ENCODE measurements around the gene BMF.
"Not testable (repeated sequence)": the region's sequence is repeated elsewhere in the genome, so short reads cannot be mapped to it uniquely, and the experiment has no call there.

Gene BMF

GRCh38 chr15:40125950-40126349 lies 17.3 kb upstream of the BMF start:
- DNase-seq: no peak

DNA sequence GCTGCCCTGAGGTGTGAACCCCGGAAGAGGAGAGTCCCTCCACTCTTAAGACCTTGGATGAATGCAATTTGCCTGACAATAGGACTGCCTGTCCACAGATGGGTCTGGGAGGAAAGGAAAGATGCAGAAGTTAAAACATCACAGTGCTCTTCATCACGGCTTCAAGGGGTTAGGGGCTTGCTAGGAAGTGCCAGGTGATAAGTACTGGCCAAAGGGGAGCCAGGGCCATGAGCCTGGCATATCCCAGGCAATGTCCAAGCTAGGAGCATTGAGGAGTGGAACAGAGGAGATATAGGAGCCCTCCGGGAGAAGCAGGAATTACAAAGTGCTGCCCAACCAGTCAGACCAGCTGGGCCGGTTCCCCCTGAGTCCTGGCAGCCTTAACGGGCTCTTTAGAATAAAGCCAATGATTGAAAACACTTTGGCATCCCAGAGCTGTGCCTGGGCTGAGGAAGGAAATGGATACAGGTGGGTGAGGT lies 16.2 kb upstream of the BMF start:
- not testable (repeated sequence) for DNase-seq

DNA sequence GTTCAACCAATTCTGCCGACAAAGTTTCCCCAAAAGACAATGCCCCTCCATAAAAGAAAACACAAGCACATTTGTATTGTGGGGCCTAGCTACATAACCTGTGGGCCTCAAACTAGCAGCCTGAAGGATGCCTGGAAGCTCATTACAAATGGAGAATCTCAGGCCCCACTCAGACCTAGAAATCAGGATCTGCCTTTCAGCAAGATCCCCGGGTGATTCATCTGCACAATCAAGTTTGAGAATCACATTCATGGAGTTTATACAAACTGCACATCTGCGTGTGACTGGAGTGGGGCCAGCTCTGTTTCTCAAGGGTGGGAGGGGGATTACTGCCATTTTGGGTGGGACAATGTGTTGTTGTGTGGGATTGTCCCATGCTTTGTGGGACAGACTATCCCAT lies 15.7 kb upstream of the BMF start:
- DNase-seq: not testable (repeated sequence)

DNA sequence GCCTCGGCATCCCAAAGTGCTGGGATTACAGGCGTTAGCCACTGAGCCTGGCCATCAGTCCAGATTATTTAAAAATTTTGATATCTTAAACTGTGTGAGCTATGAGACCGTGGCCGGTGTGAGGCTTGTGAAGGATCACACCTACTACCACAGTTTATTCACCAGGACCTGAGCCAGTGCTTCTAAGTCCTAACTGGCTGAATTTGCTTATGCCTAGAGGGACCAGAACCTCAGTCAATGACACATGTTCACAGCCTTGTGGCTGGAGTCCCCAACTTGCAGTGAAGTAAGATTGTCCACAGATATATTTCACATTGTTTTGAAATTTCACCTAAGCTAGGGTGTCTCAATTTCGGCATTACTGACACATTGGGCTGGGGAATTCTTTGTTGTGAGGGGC lies 15.2 kb upstream of the BMF start:
- DNase-seq: not testable (repeated sequence)

DNA sequence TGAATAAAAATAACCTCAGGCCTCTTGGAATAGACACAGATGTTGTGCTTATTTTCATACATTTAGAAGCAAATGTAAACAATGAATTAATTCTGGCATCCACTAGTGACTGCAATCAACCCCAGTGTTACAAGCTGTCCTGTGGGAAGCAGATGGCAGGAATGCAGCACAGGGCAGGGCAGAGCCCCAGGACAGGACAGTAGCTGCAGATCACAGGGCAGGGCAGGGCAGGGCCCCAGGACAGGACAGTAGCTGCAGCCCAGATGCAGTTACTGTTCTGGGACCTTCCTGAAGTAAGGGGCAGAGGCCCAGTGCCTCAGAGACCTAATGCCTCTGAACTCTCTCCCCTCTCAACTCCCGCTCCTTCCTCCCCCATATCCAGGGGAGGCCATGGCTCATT lies 14.3 kb upstream of the BMF start:
- DNase-seq: not testable (repeated sequence)

GRCh38 chr15:40121911-40122638 lies 13.4 kb upstream of the BMF start:
- DNase-seq: no peak

- no peak for DNase-seq
These were observed 9.8 kb upstream of the BMF start for GRCh38 chr15:40118473-40118872.

- no peak for DNase-seq
These were observed 7.0 kb upstream of the BMF start for GRCh38 chr15:40115670-40116093.

DNA sequence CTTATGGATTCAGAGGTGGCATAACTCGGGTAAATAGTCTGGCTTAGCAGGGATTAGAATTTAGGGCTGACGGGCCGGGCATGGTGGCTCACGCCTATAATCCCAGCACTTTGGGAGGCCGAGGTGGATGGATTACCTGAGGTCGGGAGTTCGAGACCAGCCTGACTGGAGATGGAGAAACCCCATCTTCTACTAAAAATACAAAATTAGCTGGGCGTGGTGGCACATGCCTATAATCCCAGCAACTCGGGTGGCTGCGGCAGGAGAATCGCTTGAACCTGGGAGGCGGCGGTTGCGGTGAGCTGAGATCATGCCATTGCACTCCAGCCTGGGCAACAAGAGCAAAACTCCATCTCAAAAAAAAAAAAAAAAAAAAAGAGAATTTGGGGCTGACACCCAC lies 6.4 kb upstream of the BMF start:
- not testable (repeated sequence) for DNase-seq

DNA sequence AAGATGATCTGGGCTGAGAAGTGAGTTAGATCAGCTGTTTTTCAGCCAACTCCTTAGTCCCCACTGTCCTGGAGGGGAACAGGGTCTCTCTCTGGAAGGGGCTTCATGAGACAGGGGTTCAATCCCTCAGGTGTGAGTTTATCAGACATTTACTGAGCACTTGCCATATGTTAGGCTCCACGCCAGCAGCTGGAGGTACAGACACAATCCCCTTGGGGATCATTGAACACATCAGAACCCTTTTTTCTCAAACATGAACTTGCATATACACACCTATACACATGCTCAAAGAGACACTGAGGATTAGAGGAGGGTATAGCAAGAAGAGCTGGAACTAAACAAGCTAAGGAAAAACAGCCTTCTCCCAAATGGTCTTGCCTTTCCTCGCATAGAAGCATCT lies 5.5 kb upstream of the BMF start:
- DNase-seq: peak; percentile 87

DNA sequence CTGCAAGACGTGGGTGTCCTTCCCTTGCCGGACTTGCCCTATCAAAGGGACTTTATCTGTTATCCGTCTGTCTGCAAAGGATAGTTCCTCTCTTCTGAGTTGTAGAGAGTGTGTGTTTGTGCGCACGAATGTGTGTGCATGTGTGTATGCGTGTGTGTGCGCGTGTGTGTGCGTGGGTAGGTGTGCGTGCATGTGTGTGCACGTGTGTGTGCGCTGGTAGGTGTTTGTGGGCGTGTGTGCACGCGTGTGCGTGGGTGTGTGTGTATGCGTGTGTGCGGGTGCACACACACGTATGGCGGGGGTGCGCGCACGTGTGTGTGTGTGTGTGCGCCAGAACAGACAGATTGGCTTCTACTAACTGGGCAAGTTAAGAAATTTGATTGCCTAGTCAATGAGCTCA lies 4.1 kb upstream of the BMF start:
- no peak for DNase-seq

- DNase-seq: no peak
These were observed 3.2 kb upstream of the BMF start for GRCh38 chr15:40111888-40112287.

DNA sequence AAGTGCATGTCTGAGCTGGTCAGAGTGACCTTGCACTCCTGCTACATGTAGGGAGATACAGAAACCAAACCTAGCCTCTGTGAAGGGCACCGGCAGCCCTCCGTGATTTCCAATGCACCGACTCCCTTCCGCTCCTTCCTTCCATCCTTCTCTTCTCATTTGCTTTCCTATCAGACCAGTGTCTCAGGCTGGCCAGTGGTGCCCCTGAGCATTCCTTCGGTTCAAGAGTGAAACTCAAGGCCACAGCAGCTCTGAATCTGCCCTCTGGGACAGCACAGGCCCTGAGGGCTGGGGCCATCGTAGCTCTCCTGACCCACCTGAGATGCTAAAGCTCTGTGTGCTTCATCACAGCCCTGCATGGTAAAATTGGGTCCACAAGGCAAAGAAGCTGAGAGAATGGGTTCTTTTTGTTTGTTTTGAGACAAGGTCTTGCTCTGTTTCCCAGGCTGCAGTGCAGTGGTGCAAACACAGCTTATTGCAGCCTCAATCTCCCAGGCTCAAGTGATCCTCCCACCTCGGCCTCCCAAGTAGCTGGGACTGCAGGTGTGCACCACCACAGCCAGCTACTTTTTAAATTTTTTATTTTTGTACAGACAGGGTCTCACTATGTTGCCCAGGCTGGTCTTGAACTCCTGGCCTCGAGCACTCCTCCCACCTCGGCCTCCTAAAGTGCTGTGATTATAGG lies 2.3 kb upstream of the BMF start:
- no peak for DNase-seq

GRCh38 chr15:40108061-40108854 lies 421 bp downstream of the BMF start:
- no peak for DNase-seq

DNA sequence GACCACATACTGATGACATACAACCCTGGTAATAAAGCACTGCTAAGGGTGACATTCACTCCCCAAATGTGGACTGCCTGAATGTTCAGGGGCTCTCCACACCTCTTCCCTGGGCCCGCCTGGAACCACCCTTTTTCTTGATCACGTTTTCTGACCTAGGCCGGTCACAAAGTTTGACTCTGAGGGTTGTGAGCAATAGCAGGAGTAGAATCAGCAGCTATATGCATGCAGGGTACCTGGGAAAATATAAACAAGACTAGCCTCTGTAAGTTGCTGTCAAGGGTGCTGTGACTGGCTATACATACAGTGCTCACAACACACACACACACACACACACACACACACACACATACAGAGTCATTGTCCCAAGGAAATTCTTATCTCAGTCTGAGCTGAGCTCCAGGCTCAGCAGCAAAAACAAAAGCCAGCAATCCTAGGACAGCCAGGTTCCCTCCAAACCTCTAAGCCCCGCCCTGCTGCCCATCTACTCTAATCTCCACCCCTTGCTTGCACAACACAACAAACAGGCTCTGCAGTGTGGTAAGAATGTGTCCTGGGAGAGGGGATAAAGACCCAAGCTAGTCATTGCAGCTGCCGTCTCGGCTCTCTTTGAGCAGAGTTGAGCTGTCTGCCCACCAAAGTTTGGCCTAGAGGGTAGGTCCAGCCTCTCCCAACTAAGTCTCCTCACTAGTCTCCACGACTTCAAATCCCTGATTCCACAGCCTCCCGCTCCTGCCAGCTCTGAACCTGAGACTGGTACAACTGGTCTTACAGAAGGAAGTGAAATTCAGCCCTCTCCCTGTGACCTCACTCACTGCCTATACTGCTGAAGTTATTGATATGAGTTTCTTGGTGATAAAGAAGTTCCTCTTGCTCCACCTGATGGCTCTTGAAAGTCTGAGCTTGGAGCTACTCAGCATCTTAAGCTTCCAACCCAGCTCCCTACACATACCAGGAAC lies 2.2 kb downstream of the BMF start:
- no peak for DNase-seq

- no peak for DNase-seq
These were observed 3.0 kb downstream of the BMF start for GRCh38 chr15:40105517-40106202.

GRCh38 chr15:40104865-40105516 lies 3.7 kb downstream of the BMF start:
- peak; percentile 76 for DNase-seq

DNA sequence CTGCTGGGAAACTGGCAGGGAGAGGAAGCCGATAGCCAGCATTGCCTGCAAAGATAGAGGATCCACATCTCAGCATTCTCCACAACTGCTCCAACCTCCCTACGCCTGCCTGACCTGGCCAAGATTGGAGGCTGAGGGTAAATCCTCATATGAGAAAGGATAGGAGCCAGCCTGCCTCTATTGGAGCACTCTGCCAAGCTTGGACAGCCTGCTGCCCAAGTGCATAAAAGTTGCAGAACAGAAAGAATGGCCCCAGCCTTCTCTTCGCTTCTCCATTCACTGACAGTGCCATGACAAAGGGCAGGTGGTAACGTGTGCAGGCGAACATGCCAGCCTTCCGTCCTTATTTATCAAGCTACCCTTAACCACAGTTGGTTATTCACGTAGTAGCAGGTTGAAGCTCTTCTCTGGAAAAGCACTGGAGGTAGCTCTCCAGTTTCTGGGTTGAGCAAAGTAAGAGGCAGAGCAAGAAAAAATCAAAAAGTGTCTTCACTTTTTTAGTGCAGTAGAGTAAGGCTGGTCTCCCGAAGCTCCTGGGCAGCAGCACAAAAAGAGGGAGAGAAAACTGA lies 4.3 kb downstream of the BMF start:
- no peak for DNase-seq

- peak; percentile 43 for DNase-seq
These were observed 4.8 kb downstream of the BMF start for GRCh38 chr15:40103864-40104271.

GRCh38 chr15:40102897-40103858 lies 5.5 kb downstream of the BMF start:
- peak; percentile 86 for DNase-seq
